Measurements from ENCODE around the gene PSMA7.

GRCh38 chr20:62120990-62121775 lies 22.0 kb downstream of the PSMA7 start:
- TF ChIP-seq CTCF (IDR thresholded peaks at IDR 0.05), result no peak
- no peak for TF ChIP-seq POLR2A (IDR thresholded peaks at IDR 0.05)
- no peak for TF ChIP-seq EP300 (IDR thresholded peaks at IDR 0.05)

Measured in stomach (tissue), 4 donors.